GM12878 (cell line): ENCODE measurements around the gene LETMD1. TPM values are rescaled to one million over a fixed set of nuclear protein-coding genes. Genes with fewer than 3 reads are reported as not detected.

ENCODE experiments used
- ATAC-seq: fragments of 200-7000 bp; cut with Tn5 transposase; 3 replicates; pipeline ENCODE4 v1.9.1; 2020; ENCODE audit warnings: mild to moderate bottlenecking, moderate library complexity
- BruUV-seq: library from RNA; stranded (reverse); fragments of 400-500 nt; replicated peaks from 2 replicates; lab custom pipeline; 2021; lab: Mats Ljungman, UMichigan
- CTCF ChIA-PET: fragments of 300-600 bp; sonication (Branson Sonifier 250); formaldehyde crosslinking; extraction: SDS; loops from one replicate; lab custom pipeline; 2021; ENCODE audit warnings: inconsistent platforms; lab: Yijun Ruan, JAX
- POLR2A ChIA-PET: fragments of 350-600 bp; formaldehyde crosslinking; extraction: SDS; loops from one replicate; lab custom pipeline; 2021; ENCODE audit warnings: inconsistent platforms; lab: Charles Lee
- RAD21 ChIA-PET: fragments of 300-600 bp; sonication (Branson Sonifier 250); formaldehyde crosslinking; loops from one replicate; lab custom pipeline; 2023; ENCODE audit warnings: antibody characterized with exemption; ENCODE audit not compliant: unreplicated experiment; lab: Charles Lee
- SMC1A ChIA-PET: fragments of 300-600 bp; sonication (Branson Sonifier 250); formaldehyde crosslinking; loops from one replicate; lab custom pipeline; 2023; ENCODE audit not compliant: unreplicated experiment, uncharacterized antibody; lab: Charles Lee
- DNase-seq: peaks from one replicate; pipeline ENCODE4 v3.0.0-alpha.2; 2011; ENCODE audit warnings: low read depth, low spot score
- FAIRE-seq: peaks from 3 replicates; lab custom pipeline; 2011; peaks lifted over from hg19 to GRCh38; lab: Jason Lieb, UNC
- H2AFZ ChIP-seq: 2 replicates; pipeline ENCODE4 v1.6.0; 2011; ENCODE audit warnings: low read depth, low read length, control low read depth; ENCODE audit not compliant: control insufficient read depth
- H3K27ac ChIP-seq: 2 replicates; pipeline ENCODE4 v1.5.1; 2011; ENCODE audit warnings: control low read depth; ENCODE audit not compliant: control insufficient read depth, insufficient read depth
- H3K27me3 ChIP-seq, 2 experiments: replicated peaks in 1 of 2; 2 replicates each; pipeline versions ENCODE4 v1.6.0 to v1.6.1; 2011; ENCODE audit warnings: low read length in 1 of 2; ENCODE audit not compliant: control insufficient read depth in 2 of 2, insufficient read depth in 2 of 2
- H3K36me3 ChIP-seq, 2 experiments: 2 replicates each; pipeline ENCODE4 v1.5.1; 2011; ENCODE audit warnings: low read length in 1 of 2; ENCODE audit not compliant: control insufficient read depth in 2 of 2, insufficient read depth in 2 of 2
- H3K4me1 ChIP-seq: 2 replicates; pipeline ENCODE4 v1.6.1; 2011; ENCODE audit warnings: mild to moderate bottlenecking, low read length, moderate library complexity, mixed read lengths; ENCODE audit not compliant: control insufficient read depth, insufficient read depth
- H3K4me2 ChIP-seq: 2 replicates; pipeline ENCODE4 v1.6.0; 2011; ENCODE audit warnings: control low read depth; ENCODE audit not compliant: control insufficient read depth, insufficient read depth
- H3K4me3 ChIP-seq: fragments of 200-600 bp; sonication (generic); 2 replicates; pipeline ENCODE4 v1.5.1; 2016
- H3K79me2 ChIP-seq: 2 replicates; pipeline ENCODE4 v1.6.0; 2011; ENCODE audit warnings: low read length; ENCODE audit not compliant: control insufficient read depth, insufficient read depth
- H3K9ac ChIP-seq: 2 replicates; pipeline ENCODE4 v1.8.0; 2011; ENCODE audit warnings: low read length, control low read depth, mixed read lengths; ENCODE audit not compliant: control insufficient read depth, insufficient read depth
- H3K9me3 ChIP-seq: replicated peaks from 3 replicates; pipeline ENCODE4 v1.5.1; 2011; ENCODE audit warnings: mild to moderate bottlenecking, low read length; ENCODE audit not compliant: control insufficient read depth, insufficient read depth
- H4K20me1 ChIP-seq: 2 replicates; pipeline ENCODE4 v1.6.0; 2011; ENCODE audit not compliant: control insufficient read depth, insufficient read depth
- CHD1 ChIP-seq: IDR thresholded peaks from 2 replicates; pipeline ENCODE4 v1.6.1; 2012; ENCODE audit warnings: low read depth, low read length, improper control_type of control experiment
- CHD2 ChIP-seq: IDR thresholded peaks from 2 replicates; pipeline ENCODE4 v1.6.1; 2011; ENCODE audit warnings: low read depth, low read length, improper control_type of control experiment, borderline replicate concordance
- EGR1 ChIP-seq, 2 experiments: IDR thresholded peaks; 1 replicate in 1 of 2; 2 replicates in 1 of 2; pipeline ENCODE4 v1.6.1; 2011 to 2012; ENCODE audit warnings: low read depth in 2 of 2, low read length in 2 of 2, borderline replicate concordance in 1 of 2, mild to moderate bottlenecking in 1 of 2, moderate library complexity in 1 of 2
- FOXM1 ChIP-seq: IDR thresholded peaks from 2 replicates; pipeline ENCODE4 v1.6.1; 2012; ENCODE audit warnings: low read depth, mild to moderate bottlenecking, inconsistent platforms, low read length, moderate library complexity
- HCFC1 ChIP-seq: fragments of 150-350 bp; IDR thresholded peaks from 2 replicates; pipeline ENCODE4 v1.6.1; 2014; ENCODE audit warnings: low read length
- KAT2A ChIP-seq: conservative IDR thresholded peaks from 2 replicates; pipeline ENCODE4 v1.6.1; 2011; ENCODE audit warnings: low read depth, low read length; ENCODE audit not compliant: control insufficient read depth
- MTA3 ChIP-seq: IDR thresholded peaks from 2 replicates; pipeline ENCODE4 v1.6.1; 2012; ENCODE audit warnings: low read length, inconsistent platforms, borderline replicate concordance
- MXI1 ChIP-seq: fragments of 150-350 bp; IDR thresholded peaks from 2 replicates; pipeline ENCODE4 v1.6.1; 2011; ENCODE audit warnings: low read depth, mild to moderate bottlenecking, inconsistent platforms, low read length, improper control_type of control experiment
- NFYB ChIP-seq: IDR thresholded peaks from 2 replicates; pipeline ENCODE4 v1.6.1; 2011; ENCODE audit warnings: low read depth, mild to moderate bottlenecking, low read length, improper control_type of control experiment, moderate library complexity; ENCODE audit not compliant: insufficient read depth
- PAX8 ChIP-seq: fragments of 450-650 bp; IDR thresholded peaks from 2 replicates; pipeline ENCODE4 v1.6.1; 2017; ENCODE audit warnings: mild to moderate bottlenecking, moderate library complexity
- PML ChIP-seq: IDR thresholded peaks from 2 replicates; pipeline ENCODE4 v1.6.1; 2012; ENCODE audit warnings: low read length, inconsistent platforms
- POLR2AphosphoS5 ChIP-seq: IDR thresholded peaks from 2 replicates; pipeline ENCODE4 v1.6.1; 2011; ENCODE audit warnings: mild to moderate bottlenecking, low read length, inconsistent platforms
- PRDM15 ChIP-seq: fragments of 450-650 bp; formaldehyde crosslinking; IDR thresholded peaks from 2 replicates; pipeline ENCODE4 v1.4.0; 2020; ENCODE audit warnings: mild to moderate bottlenecking, moderate library complexity
- RAD21 ChIP-seq: IDR thresholded peaks from 2 replicates; pipeline ENCODE4 v1.6.1; 2011; ENCODE audit warnings: mild to moderate bottlenecking, low read depth, low read length, moderate library complexity; ENCODE audit not compliant: insufficient read depth
- RB1 ChIP-seq: fragments of 450-650 bp; formaldehyde crosslinking; IDR thresholded peaks from 2 replicates; pipeline ENCODE4 v1.6.1; 2017; ENCODE audit warnings: mild to moderate bottlenecking, borderline replicate concordance
- RELA ChIP-seq: fragments of 450-650 bp; IDR thresholded peaks from 2 replicates; pipeline ENCODE4 v1.8.0; 2014; ENCODE audit warnings: borderline replicate concordance; ENCODE audit not compliant: partially characterized antibody
- SMAD5 ChIP-seq: IDR thresholded peaks from 2 replicates; pipeline ENCODE4 v1.6.1; 2016; ENCODE audit warnings: antibody characterized with exemption, low read depth
- SP1 ChIP-seq: IDR thresholded peaks from one replicate; pipeline ENCODE4 v1.6.1; 2011; ENCODE audit warnings: low read depth, low read length
- STAT1 ChIP-seq: fragments of 450-650 bp; conservative IDR thresholded peaks from 2 replicates; pipeline ENCODE4 v1.6.1; 2014; ENCODE audit warnings: antibody characterized with exemption, mild to moderate bottlenecking
- TCF12 ChIP-seq: IDR thresholded peaks from 2 replicates; pipeline ENCODE4 v1.6.1; 2011; ENCODE audit warnings: low read depth, mild to moderate bottlenecking, low read length
- WRNIP1 ChIP-seq: IDR thresholded peaks from 2 replicates; pipeline ENCODE4 v1.6.1; 2011; ENCODE audit warnings: low read depth, low read length, improper control_type of control experiment, borderline replicate concordance
- ZBED1 ChIP-seq: IDR thresholded peaks from 2 replicates; pipeline ENCODE4 v1.6.1; 2016; ENCODE audit warnings: borderline replicate concordance
- ZNF384 ChIP-seq: IDR thresholded peaks from 2 replicates; pipeline ENCODE4 v1.6.1; 2012; ENCODE audit warnings: low read depth, mild to moderate bottlenecking, low read length, improper control_type of control experiment, borderline replicate concordance
- WGBS: methylation state at CpG from one replicate; pipeline ENCODE4 v1.1.6; 2016; ENCODE audit warnings: low lambda C conversion rate; ENCODE audit not compliant: insufficient replicate concordance, insufficient coverage; ENCODE audit errors: missing lambda C conversion rate; 5-methylcytosine and 5-hydroxymethylcytosine counted together
- in situ Hi-C: fragments of 300-500 bp; cut with MboI; formaldehyde crosslinking; loops from 9 replicates; pipeline ENCODE4 v1.14.3; 2018; ENCODE audit warnings: mixed read lengths
- intact Hi-C: fragments of 100-400 bp; cut with micrococcal nuclease; formaldehyde crosslinking; loops from one replicate; pipeline ENCODE4 v1.14.2; 2022; ENCODE audit not compliant: unreplicated experiment
- polyA plus RNA-seq, 11 experiments: library from polyadenylated mRNA; depleted of rRNA in 4 of 11; unstranded in 6 of 11; stranded (reverse) in 5 of 11; fragments of >200 nt; fragmentation: Nextera tagmentation in 4 of 11; fragmentation: Illumina TruSeq in 1 of 11; extraction: Ambion mirVana in 4 of 11; extraction: Trizol in 1 of 11; gene quantifications; 1 replicate in 1 of 11; 2 replicates in 10 of 11; pipeline versions ENCODE4 v1.2.1 to v1.2.3, GENCODE V29; 2011 to 2016; ENCODE audit warnings: inconsistent platforms in 2 of 11, missing spikeins in 2 of 11, low read depth in 1 of 11
- total RNA-seq, 4 experiments: library from RNA; depleted of rRNA in 3 of 4; stranded (reverse); fragments of >200 nt in 3 of 4; fragmentation: Illumina TruSeq in 1 of 4; extraction: Trizol in 1 of 4; gene quantifications; 2 replicates each; pipeline versions ENCODE4 v1.2.1 to v1.2.3, GENCODE V29; 2013 to 2021

LETMD1 gene
- total and polyA plus RNA-seq, 10 of the 15 experiments (the other 5 are each of a cell fraction or from before 2014, with no cell fraction given): 30.3 to 116 (median 51.5) TPM

GRCh38 chr12:51085757-51086156, 37.6 kb downstream of the LETMD1 start (continued):
- TF ChIP-seq RELA (no peak), WRNIP1 (no peak), MXI1 (no peak), STAT1 (no peak), CHD2 (no peak), PML (no peak), HCFC1 (no peak), SP1 (no peak), NFYB (no peak), MTA3 (no peak)
- TF ChIP-seq, all 136 proteins: peak for 0

- ChIA-PET SMC1A (interaction anchor here (1.3 kb wide), 1 partner anchor 12 kb away, joined by 3 read pairs; no protein-coding TSS in a partner anchor), POLR2A (interaction anchor here (0.6 kb wide), 1 partner anchor 18 kb away, joined by 4 read pairs; no protein-coding TSS in a partner anchor), CTCF (interaction anchor here (1.0 kb wide), 1 partner anchor 40 kb away, joined by 3 read pairs; no protein-coding TSS in a partner anchor), RAD21 (interaction anchor here (0.9 kb wide), 1 partner anchor 266 kb away, joined by 3 read pairs; no protein-coding TSS in a partner anchor)
- Histone ChIP-seq H3K9ac (no peak overlapping the region), H3K27ac (no peak overlapping the region), H3K27me3 (no peaks in the 10 kb centered on the region), H3K4me1 (peaks cover 9% of the 10 kb centered on the region; the same call in 1 of the 2 replicates), H3K9me3 (no peaks in the 10 kb centered on the region), H2AFZ (no peak overlapping the region), H3K36me3 (no peaks in the 10 kb centered on the region; a peak in 2 of 4 replicates), H3K4me2 (no peak overlapping the region), H3K79me2 (no peaks in the 10 kb centered on the region; the same call in 1 of the 2 replicates), H3K4me3 (no peak overlapping the region), H4K20me1 (no peaks in the 10 kb centered on the region)
- no TSS peak for BruUV-seq
- 98% methylated on average over 10 of the region's 10 CpGs for WGBS
- FAIRE-seq (no peak), DNase-seq (no peak), ATAC-seq (no peak)
- intact Hi-C loops: no loop called here
- in situ Hi-C loops: no loop called here
- no peak for TF ChIP-seq POLR2AphosphoS5
- no peak for TF ChIP-seq FOXM1
- TF ChIP-seq PAX8: no peak
- TF ChIP-seq KAT2A: no peak
- no peak for TF ChIP-seq ZBED1
- TF ChIP-seq SMAD5: no peak
- TF ChIP-seq CHD1: no peak
- no peak for TF ChIP-seq RAD21
- TF ChIP-seq ZNF384: no peak
- no peak for TF ChIP-seq TCF12
- TF ChIP-seq RB1: no peak
- TF ChIP-seq PRDM15 (CRISPR knock-in tag): no peak
- TF ChIP-seq EGR1 (IDR thresholded peaks at IDR 0.05; ENCODE audit: borderline replicate concordance in 1 of 2, low read depth in 2 of 2, low read length in 2 of 2): no peak
Observed at GRCh38 chr12:51086933-51087332, 38.8 kb downstream of the LETMD1 start.
